BJ (cell line): ENCODE data around the gene KERA. TPM values are rescaled to one million over a fixed set of nuclear protein-coding genes. Genes with fewer than 3 reads are reported as not detected.

Experiments used
- CTCF ChIA-PET: fragments of 350-600 bp; formaldehyde crosslinking; extraction: SDS; loops from one replicate; lab custom pipeline; 2021; ENCODE audit warnings: antibody characterized with exemption, inconsistent platforms; lab: Yijun Ruan, JAX
- POLR2A ChIA-PET: fragments of 300-600 bp; sonication (Branson Sonifier 250); formaldehyde crosslinking; extraction: SDS; loops from one replicate; lab custom pipeline; 2021; ENCODE audit warnings: antibody characterized with exemption; lab: Charles Lee
- DNase-seq: peaks from one replicate; pipeline ENCODE4 v3.0.0-alpha.2; 2011; ENCODE audit warnings: low read depth
- H3K27me3 ChIP-seq: 2 replicates; pipeline ENCODE4 v1.6.0; 2011; ENCODE audit warnings: low read length; ENCODE audit not compliant: control insufficient read depth, insufficient read depth
- H3K36me3 ChIP-seq: 2 replicates; pipeline ENCODE4 v1.5.1; 2011; ENCODE audit warnings: low read length; ENCODE audit not compliant: control insufficient read depth, insufficient read depth
- H3K4me3 ChIP-seq: 2 replicates; pipeline ENCODE4 v1.5.1; 2011; ENCODE audit warnings: low read depth, mild to moderate bottlenecking, control low read depth, low read length
- CTCF ChIP-seq: IDR thresholded peaks from 2 replicates; pipeline ENCODE4 v1.5.1; 2011; ENCODE audit warnings: low read depth, mild to moderate bottlenecking, control low read depth, inconsistent platforms, low read length, moderate library complexity; ENCODE audit not compliant: insufficient read depth
- polyA minus RNA-seq: library from RNA; depleted of rRNA, polyadenylated mRNA; stranded (reverse); fragments of >200 nt; gene quantifications from 2 replicates; pipeline ENCODE4 v1.2.3, GENCODE V29; 2011; rRNA and poly(A)+ RNA removed
- polyA plus RNA-seq: library from polyadenylated mRNA; depleted of rRNA; stranded (reverse); fragments of >200 nt; gene quantifications from 2 replicates; pipeline ENCODE4 v1.2.3, GENCODE V29; 2011; rRNA removed

Gene KERA
- polyA plus RNA-seq (not detected in 2 replicates), polyA minus RNA-seq (not detected in 2 replicates)

DNA sequence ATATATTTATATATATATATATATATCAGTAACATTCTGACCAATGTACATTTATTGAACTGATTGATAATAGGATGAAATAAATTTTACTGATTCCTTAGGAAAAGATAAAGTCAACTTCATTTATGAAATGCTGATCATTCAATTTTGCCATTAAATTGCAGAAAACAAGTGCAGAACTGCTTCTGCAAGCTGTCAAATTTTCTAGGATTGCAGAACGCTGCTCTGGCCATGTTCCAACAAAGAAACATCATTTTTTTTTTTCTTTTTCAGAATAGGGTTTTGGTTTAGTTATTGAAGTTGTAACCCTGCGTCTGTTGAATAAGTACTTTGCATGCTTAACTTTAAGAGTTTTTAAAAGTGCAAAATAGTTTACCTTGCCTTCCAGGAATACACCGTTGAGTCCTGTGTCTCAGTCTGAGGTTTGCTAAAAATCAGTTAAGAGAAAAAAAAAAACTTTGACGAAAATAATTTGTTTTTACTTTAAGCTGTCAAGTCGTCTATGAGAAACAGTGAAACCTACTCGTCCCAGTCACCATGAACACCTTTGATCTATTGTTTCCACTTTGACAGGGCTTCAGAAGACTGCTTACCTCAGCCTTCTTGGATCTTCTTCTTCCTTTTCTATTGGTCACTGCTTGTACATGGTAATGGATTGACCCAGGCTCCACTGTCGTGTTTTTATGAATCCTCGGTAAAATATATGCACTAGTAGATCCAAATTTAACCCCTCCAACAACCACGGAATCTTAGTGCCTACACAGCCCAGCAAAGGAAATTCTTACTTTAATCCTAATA lies at the start of gene KERA:
Gene KERA, minus strand, starts transcription at position 657 of the 798 bp plus-strand sequence. CDS start 1,743 bp downstream, outside the sequence.
- H3K27me3 ChIP-seq: no peaks in the 10 kb centered on the region
- no peak for TF ChIP-seq CTCF
- CTCF ChIA-PET: interaction anchor here (0.6 kb wide), 1 partner anchor 1571 kb away, joined by 3 read pairs; no protein-coding TSS in a partner anchor
- no peak within 1 kb of the TSS for H3K4me3 ChIP-seq
- no peak for DNase-seq
- POLR2A ChIA-PET: no interaction called here
- H3K36me3 ChIP-seq: no peaks in the 10 kb centered on the region

- DNase-seq: no peak
- Histone ChIP-seq H3K27me3 (no peaks in the 10 kb centered on the region), H3K36me3 (peaks cover 7% of the 10 kb centered on the region), H3K4me3 (no peak overlapping the region)
- CTCF ChIA-PET: interaction anchor here (1.2 kb wide), 1 partner anchor 128 kb away, joined by 4 read pairs; no protein-coding TSS in a partner anchor
- no peak for TF ChIP-seq CTCF
- POLR2A ChIA-PET: interaction anchor here (0.6 to 1.0 kb wide), 2 partner anchors 126 to 169 kb away, joined by 4 to 7 read pairs; no protein-coding TSS in a partner anchor
These were observed 48.5 kb upstream of the KERA start for GRCh38 chr12:91106283-91106682.

GRCh38 chr12:91105807-91106206 lies 48.0 kb upstream of the KERA start:
- ChIA-PET CTCF (interaction anchor here (0.6 to 1.2 kb wide), 4 partner anchors 31 to 244 kb away, joined by 3 to 5 read pairs (median 4); no protein-coding TSS in a partner anchor), POLR2A (interaction anchor here (0.6 to 1.0 kb wide), 2 partner anchors 125 to 169 kb away, joined by 4 to 7 read pairs; no protein-coding TSS in a partner anchor)
- no peak for TF ChIP-seq CTCF
- Histone ChIP-seq H3K36me3 (peaks cover 7% of the 10 kb centered on the region), H3K4me3 (no peak overlapping the region), H3K27me3 (no peaks in the 10 kb centered on the region)
- DNase-seq: no peak

DNA sequence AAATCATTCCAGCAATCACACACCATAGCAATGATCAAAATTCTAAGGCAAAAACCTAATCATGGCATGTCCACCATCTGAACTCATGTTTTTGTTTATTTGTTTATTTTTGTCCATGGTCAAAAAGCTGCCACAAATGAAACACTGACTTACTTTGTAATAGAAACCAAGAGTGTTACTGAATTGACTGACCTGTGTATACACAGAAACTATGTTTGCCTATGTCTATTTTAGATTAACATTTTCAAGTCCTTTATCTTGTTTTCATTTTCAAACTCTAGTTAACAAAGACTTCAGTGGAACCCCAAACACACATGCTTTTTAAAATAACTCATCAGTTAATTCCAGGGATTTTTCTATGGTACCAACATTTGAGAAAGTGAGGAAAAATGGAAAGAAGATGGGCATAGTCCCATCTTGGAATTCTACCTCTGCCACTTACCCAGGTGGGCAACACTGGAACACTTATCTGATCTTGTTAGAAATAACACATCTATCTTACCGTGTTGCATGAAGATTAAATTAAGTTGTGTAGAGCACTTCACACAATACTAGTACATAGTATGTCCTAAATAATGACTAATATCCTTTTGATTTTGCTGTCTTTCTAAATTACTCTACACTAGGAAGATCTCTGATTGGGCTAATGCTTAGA lies 47.1 kb upstream of the KERA start:
- no peak overlapping the region for H3K4me3 ChIP-seq
- ChIA-PET POLR2A (no interaction called here), CTCF (interaction anchor here (1.0 to 1.2 kb wide), 2 partner anchors 74 to 126 kb away, joined by 3 to 4 read pairs; no protein-coding TSS in a partner anchor)
- TF ChIP-seq CTCF: no peak
- H3K36me3 ChIP-seq: peaks cover 7% of the 10 kb centered on the region
- H3K27me3 ChIP-seq: no peaks in the 10 kb centered on the region
- DNase-seq: no peak

DNA sequence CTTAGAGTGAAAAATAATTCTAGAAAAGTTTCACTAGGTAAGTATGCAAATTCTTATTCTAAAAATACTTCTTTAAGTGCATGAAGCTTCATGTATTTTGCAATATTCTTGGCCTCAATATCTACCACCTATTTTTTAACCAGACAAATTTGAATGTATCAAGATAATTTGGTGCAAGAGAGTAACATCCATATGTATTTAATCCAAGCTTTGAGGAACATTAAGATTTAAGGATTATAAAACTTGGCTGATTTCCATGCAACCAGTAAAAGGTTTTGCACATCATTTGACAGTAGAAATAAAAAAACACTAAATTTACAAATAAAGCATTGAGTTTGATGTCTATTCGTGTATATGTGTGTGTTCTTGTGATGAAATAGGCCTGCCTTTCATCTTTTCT lies 45.8 kb upstream of the KERA start:
- ChIA-PET CTCF (interaction anchor here (1.2 kb wide), 1 partner anchor 125 kb away, joined by 4 read pairs; no protein-coding TSS in a partner anchor), POLR2A (no interaction called here)
- TF ChIP-seq CTCF: no peak
- no peak for DNase-seq
- H3K4me3 ChIP-seq: no peak overlapping the region
- H3K27me3 ChIP-seq: no peaks in the 10 kb centered on the region
- peaks cover 7% of the 10 kb centered on the region for H3K36me3 ChIP-seq
